Thoracic aorta (tissue), 2 donors: Measurements from ENCODE around the gene TEAD4. TPM values are rescaled to one million over a fixed set of nuclear protein-coding genes. Genes with fewer than 3 reads are reported as not detected.
A peak's percentile ranks its signal among the peaks of the same experiment; 100 is the strongest.

Experiments
- ATAC-seq: fragments of 150-250 bp; one replicate; pipeline ENCODE4 v1.8.0; 2017; ENCODE audit warnings: low read depth; ENCODE audit not compliant: insufficient number of reproducible peaks, low FRiP score
- DNase-seq: peaks from one replicate; pipeline ENCODE4 v3.0.0-alpha.2; 2020; ENCODE audit warnings: low spot score
- H3K27ac ChIP-seq, 2 donors: fragments of 200-600 bp; sonication (generic); 1 replicate in 1 of 2; 2 replicates in 1 of 2; pipeline ENCODE4 v1.5.1; 2016; ENCODE audit warnings: mild to moderate bottlenecking in 2 of 2, moderate library complexity in 2 of 2
- H3K27me3 ChIP-seq: fragments of 200-600 bp; sonication (generic); replicated peaks from 2 replicates; pipeline ENCODE4 v1.6.0; 2016; ENCODE audit warnings: mild to moderate bottlenecking; ENCODE audit not compliant: insufficient read depth
- H3K36me3 ChIP-seq: fragments of 200-600 bp; sonication (generic); one replicate; pipeline ENCODE4 v1.5.1; 2016
- H3K4me1 ChIP-seq, 2 donors: fragments of 200-600 bp; sonication (generic); 1 replicate in 1 of 2; 2 replicates in 1 of 2; pipeline versions ENCODE4 v1.5.1 to v1.6.0; 2016; ENCODE audit warnings: low read depth in 2 of 2, mild to moderate bottlenecking in 1 of 2; ENCODE audit not compliant: control insufficient read depth in 1 of 2
- H3K4me3 ChIP-seq: fragments of 200-600 bp; sonication (generic); 2 replicates; pipeline ENCODE4 v1.5.1; 2016; ENCODE audit warnings: mild to moderate bottlenecking
- H3K9me3 ChIP-seq: fragments of 200-600 bp; sonication (generic); 2 replicates; pipeline ENCODE4 v1.5.1; 2016
- total RNA-seq, 2 donors: library from RNA; depleted of rRNA; stranded (reverse); fragments of >200 nt; gene quantifications; one replicate each; pipeline versions ENCODE4 v1.1.0 to v1.2.3, GENCODE V29; 2016
- TF ChIP-seq, protein P1 (sequence below): fragments of 200-600 bp; sonication (generic); IDR thresholded peaks from one replicate; pipeline ENCODE4 v1.5.1; 2019; ENCODE audit warnings: antibody characterized with exemption

TEAD4 gene
- total RNA-seq, 2 donors from 2014 or later, result 42.5 to 62.6 TPM

GRCh38 chr12:2959505-2960389, 550 bp downstream of the TEAD4 start:
- H3K27ac ChIP-seq, result peak overlapping the region; percentile 80 to 89
- H3K27me3 ChIP-seq, result no peaks in the 10 kb centered on the region
- no peaks in the 10 kb centered on the region for H3K36me3 ChIP-seq
- TF ChIP-seq, protein P1, sequence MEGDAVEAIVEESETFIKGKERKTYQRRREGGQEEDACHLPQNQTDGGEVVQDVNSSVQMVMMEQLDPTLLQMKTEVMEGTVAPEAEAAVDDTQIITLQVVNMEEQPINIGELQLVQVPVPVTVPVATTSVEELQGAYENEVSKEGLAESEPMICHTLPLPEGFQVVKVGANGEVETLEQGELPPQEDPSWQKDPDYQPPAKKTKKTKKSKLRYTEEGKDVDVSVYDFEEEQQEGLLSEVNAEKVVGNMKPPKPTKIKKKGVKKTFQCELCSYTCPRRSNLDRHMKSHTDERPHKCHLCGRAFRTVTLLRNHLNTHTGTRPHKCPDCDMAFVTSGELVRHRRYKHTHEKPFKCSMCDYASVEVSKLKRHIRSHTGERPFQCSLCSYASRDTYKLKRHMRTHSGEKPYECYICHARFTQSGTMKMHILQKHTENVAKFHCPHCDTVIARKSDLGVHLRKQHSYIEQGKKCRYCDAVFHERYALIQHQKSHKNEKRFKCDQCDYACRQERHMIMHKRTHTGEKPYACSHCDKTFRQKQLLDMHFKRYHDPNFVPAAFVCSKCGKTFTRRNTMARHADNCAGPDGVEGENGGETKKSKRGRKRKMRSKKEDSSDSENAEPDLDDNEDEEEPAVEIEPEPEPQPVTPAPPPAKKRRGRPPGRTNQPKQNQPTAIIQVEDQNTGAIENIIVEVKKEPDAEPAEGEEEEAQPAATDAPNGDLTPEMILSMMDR, result no peak
- H3K9me3 ChIP-seq, result no peaks in the 10 kb centered on the region
- peaks cover 5 to 24% of the 10 kb centered on the region in 2 donors for H3K4me1 ChIP-seq
- peak overlapping the region; percentile 82 for H3K4me3 ChIP-seq
- DNase-seq, result no peak
- ATAC-seq, result peak; percentile 68

- peak overlapping the region; percentile 82 for H3K4me3 ChIP-seq
- ATAC-seq (no peak), DNase-seq (no peak)
- TF ChIP-seq, protein P1, result no peak
- peak overlapping the region; percentile 80 to 89 for H3K27ac ChIP-seq
- no peaks in the 10 kb centered on the region for H3K9me3 ChIP-seq
- no peaks in the 10 kb centered on the region for H3K27me3 ChIP-seq
- H3K4me1 ChIP-seq, result peaks cover 5 to 24% of the 10 kb centered on the region in 2 donors
- no peaks in the 10 kb centered on the region for H3K36me3 ChIP-seq
These were observed 1.3 kb downstream of the TEAD4 start for GRCh38 chr12:2960390-2960956.

DNA sequence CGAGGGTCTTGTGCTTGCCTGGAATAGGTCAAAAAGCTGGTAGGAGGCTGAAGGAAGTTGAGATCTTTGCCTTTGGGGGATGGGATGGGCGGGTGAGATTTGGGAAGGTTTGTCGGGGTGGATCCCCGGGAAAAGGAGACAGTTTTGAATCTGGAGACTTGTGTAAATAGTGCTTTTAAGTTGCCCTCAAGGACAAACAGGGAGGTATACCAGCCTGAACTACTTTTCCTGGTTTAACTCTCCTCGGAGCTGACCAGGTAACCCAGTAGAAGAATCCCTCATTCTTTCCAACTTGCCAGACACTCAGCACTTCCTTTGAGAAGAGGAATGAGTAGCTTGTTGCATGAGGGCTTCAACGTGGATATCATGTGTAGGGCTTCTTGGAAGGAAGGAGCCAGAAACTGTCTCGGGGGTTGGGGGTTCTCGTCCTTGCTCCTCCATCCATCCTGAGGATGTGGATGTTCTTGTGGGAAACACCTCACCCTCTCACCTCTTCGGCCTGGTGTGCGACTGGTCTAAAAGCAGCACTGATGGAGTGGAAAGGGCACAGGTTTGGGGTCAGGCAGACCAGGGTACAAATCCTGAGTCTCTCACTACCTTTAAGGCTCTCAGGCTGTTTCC, 1.9 kb downstream of the TEAD4 start:
- ATAC-seq (no peak), DNase-seq (no peak)
- no peaks in the 10 kb centered on the region for H3K36me3 ChIP-seq
- H3K4me1 ChIP-seq, result peaks cover 5 to 24% of the 10 kb centered on the region in 2 donors
- H3K27me3 ChIP-seq, result no peaks in the 10 kb centered on the region
- H3K4me3 ChIP-seq, result peak overlapping the region; percentile 82
- peak overlapping the region; percentile 80 to 89 for H3K27ac ChIP-seq
- no peaks in the 10 kb centered on the region for H3K9me3 ChIP-seq
- TF ChIP-seq, protein P1, result no peak

DNA sequence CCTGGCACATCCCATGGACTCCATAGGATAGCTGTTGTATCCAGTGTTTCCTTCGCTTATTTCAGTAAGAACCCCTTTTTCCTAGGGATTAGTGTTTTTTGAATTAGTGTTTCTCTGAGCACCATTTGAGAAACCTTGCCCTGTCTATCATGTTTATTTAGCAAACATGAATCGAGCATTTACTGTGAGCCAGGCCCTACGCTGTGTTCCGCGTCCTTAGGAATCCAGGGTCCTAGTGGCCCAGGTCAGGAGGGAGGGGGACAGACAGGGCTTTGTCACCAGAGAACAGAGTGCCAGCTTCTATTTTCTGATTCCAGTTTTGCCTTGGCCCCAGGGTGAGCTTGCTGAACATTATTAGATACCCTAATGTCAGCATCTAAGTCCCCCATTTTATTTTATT, 2.5 kb downstream of the TEAD4 start:
- ATAC-seq (no peak), DNase-seq (no peak)
- Histone ChIP-seq H3K9me3 (no peaks in the 10 kb centered on the region), H3K4me3 (no peak overlapping the region), H3K27ac (no peak overlapping the region), H3K4me1 (peaks cover 5 to 24% of the 10 kb centered on the region in 2 donors), H3K27me3 (no peaks in the 10 kb centered on the region), H3K36me3 (no peaks in the 10 kb centered on the region)
- TF ChIP-seq, protein P1, result no peak

DNA sequence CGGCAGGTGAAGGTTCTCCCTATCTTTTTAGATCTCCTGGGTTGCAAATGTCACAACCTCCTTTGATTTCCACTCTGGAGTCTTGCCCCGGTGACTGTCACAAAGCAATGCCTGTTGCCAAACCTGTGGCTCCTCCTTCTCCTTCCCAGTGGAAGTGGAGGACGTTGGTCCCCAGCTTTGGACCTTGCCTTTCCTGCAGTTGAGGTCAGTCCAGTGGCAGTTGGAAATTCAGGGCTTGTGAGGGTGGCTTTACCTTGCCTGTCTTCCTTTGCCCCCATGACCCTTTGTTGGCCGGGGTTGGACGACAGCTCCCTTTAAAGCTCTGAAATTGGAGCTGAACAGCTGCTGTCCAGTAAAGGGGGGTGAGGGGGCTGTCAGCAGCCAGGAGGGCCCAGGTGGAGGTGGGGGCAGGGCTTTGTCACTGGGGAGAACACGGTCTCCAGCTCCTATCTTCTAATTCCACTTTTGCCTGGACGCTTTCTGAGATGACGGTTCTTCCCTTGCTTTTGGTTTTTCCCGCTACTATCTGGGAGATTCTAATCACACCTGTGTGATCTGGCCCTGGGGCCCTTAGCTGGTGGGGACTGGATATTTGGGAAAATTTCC, 4.1 kb downstream of the TEAD4 start:
- no peak overlapping the region for H3K4me3 ChIP-seq
- no peaks in the 10 kb centered on the region for H3K27me3 ChIP-seq
- ATAC-seq (no peak), DNase-seq (no peak)
- TF ChIP-seq, protein P1, result no peak
- H3K27ac ChIP-seq, result peak overlapping the region in 1 of 2 donors; percentile 26
- H3K36me3 ChIP-seq, result no peaks in the 10 kb centered on the region
- peaks cover 4 to 17% of the 10 kb centered on the region in 2 donors for H3K4me1 ChIP-seq
- H3K9me3 ChIP-seq, result no peaks in the 10 kb centered on the region
